ENCODE data around the gene GPN1. TPM values are rescaled to one million over a fixed set of nuclear protein-coding genes. Genes with fewer than 3 reads are reported as not detected.
"Not testable (repeated sequence)": the region's sequence is repeated elsewhere in the genome, so short reads cannot be mapped to it uniquely, and the experiment has no call there.

The GPN1 gene
- total RNA-seq: 22.9 TPM

GRCh38 chr2:27628767-27629709, at the start of gene GPN1, which contains the start of gene CCDC121:
Gene GPN1, plus strand, starts transcription at chr2:27629050. Its CDS starts 9 bp downstream, at chr2:27629059.
Gene CCDC121, minus strand, starts transcription at chr2:27629012. Its CDS starts 1,213 bp downstream, at chr2:27627799.
- DNase-seq: peak; percentile 72

- DNase-seq: no peak
Observed at GRCh38 chr2:27581417-27582128, 47.3 kb upstream of the GPN1 start.

GRCh38 chr2:27582129-27582694, 46.6 kb upstream of the GPN1 start:
- DNase-seq: no peak

- peak; percentile 89 for DNase-seq
Observed at GRCh38 chr2:27582695-27583389, 46.0 kb upstream of the GPN1 start, which contains the start of gene ZNF512. Gene ZNF512, plus strand, starts transcription at chr2:27583042. Its CDS starts 71 bp downstream, at chr2:27583113.

DNA sequence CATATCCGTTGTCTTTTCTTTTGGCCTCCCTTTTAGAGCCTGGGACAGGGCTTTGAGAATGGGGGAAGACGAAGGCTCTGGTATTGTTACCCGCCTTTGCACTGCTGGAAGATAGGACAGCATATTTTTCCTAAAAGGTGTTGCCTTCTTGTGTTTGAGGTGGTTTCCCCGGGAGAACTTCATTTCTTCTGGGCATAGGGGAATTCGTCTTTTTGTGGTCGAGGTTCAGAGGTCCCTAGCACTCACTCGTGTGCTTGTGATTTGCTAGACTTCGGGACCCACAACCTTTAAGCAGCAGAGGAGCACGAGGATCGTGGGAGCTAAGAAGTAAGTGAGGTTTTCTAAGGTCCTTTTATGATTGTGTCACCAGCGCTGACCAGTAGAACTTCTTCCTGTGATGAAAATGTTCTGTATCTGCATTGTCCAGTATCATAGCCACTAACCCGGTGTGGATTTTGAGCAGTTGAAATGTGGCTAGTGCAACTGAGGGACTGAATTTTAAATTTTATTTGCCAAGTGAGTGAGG, 45.4 kb upstream of the GPN1 start:
- DNase-seq: no peak

GRCh38 chr2:27584597-27584996, 44.3 kb upstream of the GPN1 start:
- no peak for DNase-seq

GRCh38 chr2:27587025-27587424, 41.8 kb upstream of the GPN1 start:
- no peak for DNase-seq

DNA sequence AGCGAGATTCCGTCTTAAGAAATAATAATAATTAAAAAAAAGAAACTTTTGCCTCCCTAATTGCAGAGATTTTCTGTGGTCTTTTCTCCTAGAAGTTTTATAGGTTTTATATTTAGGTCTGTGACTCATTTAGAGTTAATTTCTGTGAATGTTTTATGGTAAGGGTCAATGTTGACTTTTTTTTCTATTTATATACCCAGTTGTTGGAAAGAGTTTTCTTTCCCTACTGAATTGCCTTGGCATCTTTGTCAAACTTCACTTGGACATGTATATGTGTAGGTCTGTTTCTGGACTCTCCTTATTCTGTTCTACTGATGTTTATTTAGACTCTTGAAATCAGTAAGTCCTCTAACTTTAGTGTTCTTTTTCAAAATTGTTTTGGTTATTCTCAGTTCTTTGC, 40.5 kb upstream of the GPN1 start:
- DNase-seq: no peak

GRCh38 chr2:27591745-27592144, 37.1 kb upstream of the GPN1 start:
- DNase-seq: no peak

GRCh38 chr2:27593240-27593639, 35.6 kb upstream of the GPN1 start:
- no peak for DNase-seq

DNA sequence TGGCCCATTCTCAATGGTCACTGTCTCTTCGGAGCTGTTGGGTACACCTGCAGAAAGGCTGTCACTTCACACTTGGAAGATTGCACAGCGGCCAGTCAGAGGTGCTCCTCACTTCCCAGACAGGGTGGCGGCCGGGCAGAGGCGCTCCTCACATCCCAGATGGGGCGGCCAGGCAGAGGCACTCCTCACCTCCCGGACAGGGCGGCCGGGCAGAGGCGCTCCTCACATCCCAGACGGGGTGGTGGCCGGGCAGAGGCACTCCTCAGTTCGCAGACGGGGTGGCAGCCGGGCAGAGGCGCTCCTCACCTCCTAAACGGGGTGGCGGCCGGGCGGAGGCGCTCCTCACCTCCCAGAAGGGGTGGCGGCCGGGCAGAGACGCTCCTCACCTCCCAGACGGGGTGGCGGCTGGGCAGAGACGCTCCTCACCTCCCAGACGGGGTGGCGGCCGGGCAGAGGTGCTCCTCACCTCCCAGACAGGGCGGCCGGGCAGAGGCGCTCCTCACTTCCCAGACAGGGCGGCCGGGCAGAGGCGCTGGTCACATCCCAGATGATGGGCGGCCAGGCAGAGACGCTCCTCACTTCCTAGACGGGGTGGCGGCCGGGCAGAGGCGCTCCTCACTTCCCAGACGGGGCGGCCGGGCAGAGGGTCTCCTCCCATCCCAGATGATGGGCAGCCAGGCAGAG, 34.7 kb upstream of the GPN1 start:
- not testable (repeated sequence) for DNase-seq

DNA sequence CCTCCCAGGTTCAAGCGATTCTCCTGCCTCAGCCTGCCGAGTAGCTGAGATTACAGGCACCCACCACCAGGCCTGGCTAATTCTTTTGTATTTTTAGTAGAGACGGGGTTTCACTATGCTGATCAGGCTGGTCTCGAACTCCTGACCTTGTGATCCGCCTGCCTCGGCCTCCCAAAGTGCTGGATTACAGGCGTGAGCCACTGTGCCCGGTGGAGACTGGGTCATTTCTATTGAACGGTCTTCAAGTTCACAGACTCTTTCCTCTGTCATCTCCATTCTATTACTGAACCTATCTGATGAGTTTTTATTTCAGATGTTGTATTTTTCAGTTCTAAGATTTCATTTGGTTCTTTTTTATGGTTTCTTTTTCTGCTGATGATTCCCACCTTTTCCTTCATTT, 33.4 kb upstream of the GPN1 start:
- DNase-seq: not testable (repeated sequence)

DNA sequence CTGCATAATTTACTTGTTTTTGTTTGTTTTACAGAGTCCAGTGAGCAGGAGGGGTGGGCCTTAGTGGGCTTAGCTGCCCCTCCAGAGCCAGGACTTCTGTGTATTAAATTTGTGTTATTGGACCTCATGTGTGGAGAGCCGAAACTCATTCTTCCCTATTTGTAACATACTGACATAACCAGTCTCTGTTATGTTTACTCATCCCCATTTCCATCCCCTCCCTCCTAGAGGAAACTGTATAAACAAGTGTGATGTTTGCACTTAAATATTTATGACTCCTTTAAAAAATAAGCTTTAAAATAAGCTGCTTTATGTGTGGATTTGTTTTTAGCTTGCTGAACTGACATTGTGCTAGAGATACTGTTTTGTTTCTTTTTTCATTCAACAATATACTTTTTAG, 32.2 kb upstream of the GPN1 start:
- DNase-seq: no peak

DNA sequence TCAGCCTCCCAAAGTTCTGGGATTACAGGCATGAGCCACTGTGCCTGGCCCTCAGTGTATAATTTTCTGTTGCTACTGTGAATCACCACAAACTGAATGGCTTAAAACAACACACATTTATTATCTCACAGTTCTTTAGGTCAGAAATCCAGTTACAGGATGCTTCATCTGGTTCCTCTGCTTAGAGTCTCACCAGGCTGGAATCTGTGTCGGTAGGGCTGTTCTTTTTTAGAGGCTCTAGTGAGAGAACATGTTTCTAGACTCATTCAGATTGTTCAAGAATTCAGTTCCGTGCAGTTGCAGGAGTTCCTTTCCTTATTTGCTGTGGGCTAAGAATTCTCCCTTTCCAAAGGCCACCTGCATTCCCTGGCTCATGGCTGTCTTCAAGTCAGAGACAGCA, 22.2 kb upstream of the GPN1 start:
- DNase-seq: no peak

DNA sequence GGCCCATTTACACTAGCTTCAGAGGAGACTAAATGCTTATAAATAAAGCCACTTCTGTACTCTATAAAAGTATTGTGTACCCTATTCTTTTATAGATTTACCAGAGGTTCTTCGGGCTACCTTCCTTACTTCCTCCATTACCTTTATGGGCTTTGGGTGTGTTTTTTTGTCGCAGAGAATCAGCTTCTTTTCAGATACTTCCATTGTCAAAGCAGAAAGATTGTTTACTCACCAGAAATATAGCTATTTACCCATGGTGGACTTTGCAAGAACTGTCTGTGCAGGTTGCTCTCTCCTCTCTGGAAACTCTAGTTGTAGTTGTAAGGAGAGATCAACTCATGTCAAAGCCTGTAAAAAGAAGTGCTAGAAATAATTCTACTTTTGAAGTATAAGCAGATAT, 14.9 kb upstream of the GPN1 start:
- DNase-seq: no peak

GRCh38 chr2:27615316-27615715, 13.5 kb upstream of the GPN1 start:
- DNase-seq: no peak

GRCh38 chr2:27621524-27621923, 7.3 kb upstream of the GPN1 start:
- no peak for DNase-seq

- no peak for DNase-seq
Observed at GRCh38 chr2:27622921-27623384, 5.9 kb upstream of the GPN1 start.

DNA sequence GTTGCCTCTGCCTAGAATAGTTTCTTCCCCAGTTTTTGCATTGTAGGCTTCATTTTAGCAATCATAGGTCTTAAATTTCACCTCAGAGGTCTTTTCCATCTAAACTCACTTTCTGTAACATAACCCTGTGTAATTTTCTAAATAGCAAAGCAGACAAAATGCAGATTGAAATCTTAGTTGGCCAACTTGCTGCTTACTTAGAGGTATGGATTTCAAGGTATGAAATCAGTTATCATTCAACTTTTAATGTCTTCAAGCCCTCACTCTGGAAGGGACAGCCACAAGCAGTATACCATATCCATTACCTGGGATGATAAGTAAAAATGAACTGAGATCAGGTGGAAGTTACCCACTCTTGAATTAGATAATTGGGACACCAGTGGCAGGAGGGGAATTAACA, 3.9 kb upstream of the GPN1 start:
- no peak for DNase-seq

GRCh38 chr2:27626323-27626722, 2.5 kb upstream of the GPN1 start:
- not testable (repeated sequence) for DNase-seq

DNA sequence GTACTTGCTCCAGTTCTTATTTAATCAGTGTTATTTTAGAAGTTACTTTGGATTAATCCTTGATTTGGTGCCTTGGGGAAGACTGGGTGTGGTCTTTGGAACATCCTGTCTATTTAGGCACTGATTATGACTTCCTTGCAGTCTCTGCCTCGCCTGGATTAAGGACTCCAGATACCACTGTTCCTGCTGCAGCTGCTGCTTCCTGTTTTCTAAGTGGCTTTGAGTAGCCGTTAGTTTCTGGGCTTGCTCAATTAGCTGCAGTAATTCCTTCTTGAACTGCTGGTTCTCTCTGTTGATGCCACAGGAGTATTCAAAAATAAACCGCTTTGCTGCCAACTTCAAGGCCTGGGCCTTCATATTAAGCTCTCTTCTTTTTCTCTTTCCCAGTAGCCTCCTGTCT, 1.9 kb upstream of the GPN1 start:
- DNase-seq: not testable (repeated sequence)

Data from skin of body (tissue), 2 donors.